Lung (tissue), 12 donors: ENCODE results near the gene NCOA6. TPM values are rescaled to one million over a fixed set of nuclear protein-coding genes. Genes with fewer than 3 reads are reported as not detected.

Experiments used
- ATAC-seq: fragments of 200-7000 bp; cut with Tn5 transposase; one replicate; pipeline ENCODE4 v1.9.1; 2020; ENCODE audit warnings: moderate number of reproducible peaks; ENCODE audit not compliant: insufficient read depth, low FRiP score
- DNase-seq, 3 donors: peaks; one replicate each; pipeline ENCODE4 v3.0.0-alpha.2; 2013 to 2017
- H3K27ac ChIP-seq, 2 donors: one replicate each; pipeline ENCODE4 v1.5.1; 2013; ENCODE audit warnings: mild to moderate bottlenecking in 2 of 2, moderate library complexity in 2 of 2, control low read depth in 1 of 2, inconsistent platforms in 1 of 2, low read depth in 1 of 2, low read length in 1 of 2
- H3K27me3 ChIP-seq, 3 donors: one replicate each; pipeline ENCODE4 v1.5.1; 2013; ENCODE audit warnings: low read length in 2 of 3; ENCODE audit not compliant: control insufficient read depth in 3 of 3, insufficient read depth in 3 of 3
- H3K36me3 ChIP-seq, 4 donors: one replicate each; pipeline ENCODE4 v1.5.1; 2013; ENCODE audit warnings: low read length in 4 of 4, mild to moderate bottlenecking in 1 of 4, moderate library complexity in 1 of 4; ENCODE audit not compliant: control insufficient read depth in 4 of 4, insufficient read depth in 4 of 4
- H3K4me1 ChIP-seq, 5 donors: one replicate each; pipeline ENCODE4 v1.5.1; 2013; ENCODE audit warnings: low read length in 5 of 5, mild to moderate bottlenecking in 2 of 5, moderate library complexity in 1 of 5; ENCODE audit not compliant: control insufficient read depth in 5 of 5, insufficient read depth in 5 of 5
- H3K4me3 ChIP-seq: one replicate; pipeline ENCODE4 v1.5.1; 2013; ENCODE audit warnings: mild to moderate bottlenecking, control low read depth, moderate library complexity
- H3K9ac ChIP-seq, 2 donors: one replicate each; pipeline ENCODE4 v1.5.1; 2013; ENCODE audit warnings: low read length in 2 of 2, control low read depth in 1 of 2; ENCODE audit not compliant: insufficient read depth in 1 of 2
- H3K9me3 ChIP-seq, 4 donors: one replicate each; pipeline ENCODE4 v1.5.1; 2013; ENCODE audit warnings: low read length in 3 of 4, mild to moderate bottlenecking in 1 of 4, moderate library complexity in 1 of 4; ENCODE audit not compliant: control insufficient read depth in 4 of 4, insufficient read depth in 3 of 4
- WGBS, 2 donors: extraction: QIAGEN DNeasy Blood & Tissue Kit; methylation state at CpG; one replicate each; pipeline ENCODE4 v1.1.7; 2013; 5-methylcytosine and 5-hydroxymethylcytosine counted together
- polyA plus RNA-seq, 2 donors: library from polyadenylated mRNA; stranded (reverse); fragments of 200-250 nt; gene quantifications; one replicate each; pipeline ENCODE4 v1.2.1, GENCODE V29; 2013
- total RNA-seq, 2 donors: library from RNA; depleted of rRNA in 1 of 2; stranded (reverse); fragments of >200 nt in 1 of 2; gene quantifications; one replicate each; pipeline ENCODE4 v1.2.1, GENCODE V29; 2014 to 2021
- TF ChIP-seq, protein P1 (sequence below): IDR thresholded peaks from 2 replicates; pipeline ENCODE4 v1.5.1; 2012; ENCODE audit warnings: mild to moderate bottlenecking; ENCODE audit errors: control extremely low read depth, extremely low read depth
- donor health status: control.
- donor health status: control.
- donor health status: Bipolar disorder and iron deficiency.
- donor health status: healthy.
- donor health status: DM: yes; HTN: yes; CAD: no.

The NCOA6 gene
- total and polyA plus RNA-seq, 4 donors, result 13.2 to 27.5 (median 21.8) TPM

DNA sequence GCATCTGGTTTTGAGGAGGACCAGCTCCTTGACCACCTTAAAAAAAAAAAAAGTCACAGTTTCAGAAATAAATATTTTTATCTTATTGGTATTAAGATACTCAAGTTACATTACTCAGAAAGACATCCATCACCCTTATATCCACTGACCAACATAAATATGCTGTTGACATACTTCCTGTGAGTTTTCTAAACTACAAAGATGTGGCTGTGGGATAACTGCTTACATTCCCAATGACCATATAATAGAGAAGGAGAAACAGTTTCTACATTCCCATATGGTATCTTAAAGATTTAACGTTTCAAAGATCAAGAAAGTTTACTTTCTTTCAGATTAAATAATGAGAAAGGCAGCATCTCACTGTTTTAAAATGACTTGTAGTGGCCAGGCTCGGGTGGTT is 75.0 kb downstream of the NCOA6 start:
- peaks cover 25 to 35% (median 29%) of the 10 kb centered on the region in 4 donors for H3K36me3 ChIP-seq

DNA sequence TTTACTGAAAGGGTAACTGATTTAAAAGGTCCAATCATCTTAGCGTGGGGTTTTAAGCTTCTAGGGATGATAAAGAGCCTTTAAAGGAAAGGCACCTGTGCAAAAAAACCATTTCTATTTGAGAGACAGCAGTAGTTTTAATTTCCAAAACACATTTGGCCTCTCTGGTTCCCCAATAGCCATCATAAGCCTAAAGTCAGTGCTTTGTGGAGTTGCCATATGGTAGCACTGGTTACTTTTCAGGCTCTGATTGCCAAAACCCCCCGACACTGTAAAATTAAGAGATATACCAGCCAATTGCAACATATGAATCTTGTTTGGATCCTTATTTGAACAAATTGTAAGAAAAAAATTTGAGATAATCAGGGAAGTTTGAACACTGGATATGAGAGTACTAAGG is 76.7 kb downstream of the NCOA6 start:
- Histone ChIP-seq H3K27me3 (no peaks in the 10 kb centered on the region), H3K27ac (no peak overlapping the region), H3K9ac (no peak overlapping the region), H3K4me1 (no peaks in the 10 kb centered on the region), H3K9me3 (no peaks in the 10 kb centered on the region), H3K36me3 (peaks cover 18 to 40% (median 27%) of the 10 kb centered on the region in 4 donors), H3K4me3 (no peak overlapping the region)
- TF ChIP-seq, protein P1, sequence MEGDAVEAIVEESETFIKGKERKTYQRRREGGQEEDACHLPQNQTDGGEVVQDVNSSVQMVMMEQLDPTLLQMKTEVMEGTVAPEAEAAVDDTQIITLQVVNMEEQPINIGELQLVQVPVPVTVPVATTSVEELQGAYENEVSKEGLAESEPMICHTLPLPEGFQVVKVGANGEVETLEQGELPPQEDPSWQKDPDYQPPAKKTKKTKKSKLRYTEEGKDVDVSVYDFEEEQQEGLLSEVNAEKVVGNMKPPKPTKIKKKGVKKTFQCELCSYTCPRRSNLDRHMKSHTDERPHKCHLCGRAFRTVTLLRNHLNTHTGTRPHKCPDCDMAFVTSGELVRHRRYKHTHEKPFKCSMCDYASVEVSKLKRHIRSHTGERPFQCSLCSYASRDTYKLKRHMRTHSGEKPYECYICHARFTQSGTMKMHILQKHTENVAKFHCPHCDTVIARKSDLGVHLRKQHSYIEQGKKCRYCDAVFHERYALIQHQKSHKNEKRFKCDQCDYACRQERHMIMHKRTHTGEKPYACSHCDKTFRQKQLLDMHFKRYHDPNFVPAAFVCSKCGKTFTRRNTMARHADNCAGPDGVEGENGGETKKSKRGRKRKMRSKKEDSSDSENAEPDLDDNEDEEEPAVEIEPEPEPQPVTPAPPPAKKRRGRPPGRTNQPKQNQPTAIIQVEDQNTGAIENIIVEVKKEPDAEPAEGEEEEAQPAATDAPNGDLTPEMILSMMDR, result no peak
- DNase-seq (no peak), ATAC-seq (no peak)
- 94 to 95% methylated on average over 2 of the region's 2 CpGs for WGBS, 2 donors

More for the DNA sequence above, 75.0 kb downstream of the NCOA6 start:
- DNase-seq (no peak), ATAC-seq (no peak)
- H3K27me3 ChIP-seq, result no peaks in the 10 kb centered on the region
- no peak overlapping the region for H3K9ac ChIP-seq
- WGBS, 2 donors, result 50 to 70% methylated on average over 2 of the region's 2 CpGs
- no peak overlapping the region for H3K27ac ChIP-seq
- H3K9me3 ChIP-seq, result no peaks in the 10 kb centered on the region
- H3K4me1 ChIP-seq, result no peaks in the 10 kb centered on the region
- TF ChIP-seq, protein P1, result no peak
- H3K4me3 ChIP-seq, result no peak overlapping the region

DNA sequence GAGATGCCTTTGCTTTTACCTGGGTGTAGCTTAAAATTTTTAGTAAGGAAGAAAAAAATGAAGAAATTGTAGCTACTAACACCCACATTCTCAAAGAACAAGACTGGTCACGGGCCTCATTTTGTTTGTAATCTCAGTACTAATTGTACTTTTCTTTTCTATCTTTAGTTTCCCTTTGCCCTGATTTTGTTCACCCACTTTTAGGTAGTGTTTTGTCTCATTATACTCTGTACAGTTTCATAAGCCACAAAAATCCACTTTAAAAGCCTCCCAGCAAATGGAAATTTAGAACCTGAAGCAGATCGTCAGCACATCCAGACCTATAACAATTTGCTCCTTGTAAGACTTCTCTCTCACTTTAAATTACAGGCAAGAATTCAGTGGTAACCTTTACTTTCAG is 78.0 kb downstream of the NCOA6 start:
- ATAC-seq (no peak), DNase-seq (no peak)
- no peaks in the 10 kb centered on the region for H3K27me3 ChIP-seq
- peaks cover 28 to 40% (median 33%) of the 10 kb centered on the region in 4 donors for H3K36me3 ChIP-seq
- TF ChIP-seq, protein P1, result no peak
- H3K27ac ChIP-seq, result no peak overlapping the region
- 81 to 94% methylated on average over 2 of the region's 2 CpGs for WGBS, 2 donors
- H3K9ac ChIP-seq, result no peak overlapping the region
- H3K4me1 ChIP-seq, result no peaks in the 10 kb centered on the region
- no peak overlapping the region for H3K4me3 ChIP-seq
- peaks cover 0 to 2% (median 0%) of the 10 kb centered on the region in 4 donors for H3K9me3 ChIP-seq

DNA sequence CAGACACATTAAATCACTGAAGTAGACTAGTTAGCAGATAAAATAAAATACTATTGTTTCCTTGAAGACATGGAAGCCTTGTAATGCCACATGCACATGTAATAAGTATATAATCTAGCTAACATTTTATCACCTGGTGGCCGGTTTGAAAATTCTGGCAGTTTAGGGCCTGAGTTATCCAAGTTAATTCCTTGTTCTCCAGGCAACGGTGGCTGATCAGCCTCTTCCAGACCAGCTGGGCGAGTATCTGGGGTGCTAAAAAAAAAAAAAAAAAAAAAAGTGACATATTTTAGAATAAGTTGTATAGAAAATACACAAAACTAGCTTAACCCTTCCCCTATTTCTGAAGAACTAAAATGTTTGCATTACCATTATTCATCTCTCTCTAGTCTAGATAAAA is 78.8 kb downstream of the NCOA6 start:
- DNase-seq (no peak), ATAC-seq (no peak)
- H3K9me3 ChIP-seq, result peaks cover 0 to 2% (median 0%) of the 10 kb centered on the region in 4 donors
- H3K27me3 ChIP-seq, result no peaks in the 10 kb centered on the region
- TF ChIP-seq, protein P1, result no peak
- peaks cover 35 to 40% (median 39%) of the 10 kb centered on the region in 4 donors for H3K36me3 ChIP-seq
- no peaks in the 10 kb centered on the region for H3K4me1 ChIP-seq
- no peak overlapping the region for H3K27ac ChIP-seq
- no peak overlapping the region for H3K9ac ChIP-seq
- H3K4me3 ChIP-seq, result no peak overlapping the region
- 86 to 92% methylated on average over 3 of the region's 3 CpGs for WGBS, 2 donors
